ENCODE measurements around the gene SUSD6.

Gene SUSD6

GRCh38 chr14:69657950-69658355 is 46.6 kb downstream of the SUSD6 start:
- no peak overlapping the region for H3K4me3 ChIP-seq (replicated peaks; ENCODE audit: low read depth, low read length)
- TF ChIP-seq CTCF (IDR thresholded peaks at IDR 0.05; ENCODE audit: low read length, missing control alignments), result no peak
- DNase-seq (ENCODE audit: low read depth), result peak; percentile 47

- H3K4me3 ChIP-seq (replicated peaks; ENCODE audit: low read depth, low read length), result no peak overlapping the region
- TF ChIP-seq CTCF (IDR thresholded peaks at IDR 0.05; ENCODE audit: low read length, missing control alignments), result no peak
- DNase-seq (ENCODE audit: low read depth), result peak; percentile 48
Observed at GRCh38 chr14:69658664-69659261, 47.4 kb downstream of the SUSD6 start.

- no peak for TF ChIP-seq CTCF (IDR thresholded peaks at IDR 0.05; ENCODE audit: low read length, missing control alignments)
- H3K4me3 ChIP-seq (replicated peaks; ENCODE audit: low read depth, low read length), result no peak overlapping the region
- no peak for DNase-seq (ENCODE audit: low read depth)
Observed at GRCh38 chr14:69660344-69661193, 49.2 kb downstream of the SUSD6 start.

- DNase-seq (ENCODE audit: low read depth), result no peak
- no peak overlapping the region for H3K4me3 ChIP-seq (replicated peaks; ENCODE audit: low read depth, low read length)
- TF ChIP-seq CTCF (IDR thresholded peaks at IDR 0.05; ENCODE audit: low read length, missing control alignments), result no peak
Observed at GRCh38 chr14:69661194-69661537, 49.8 kb downstream of the SUSD6 start.

- DNase-seq (ENCODE audit: low read depth), result no peak
- no peak overlapping the region for H3K4me3 ChIP-seq (replicated peaks; ENCODE audit: low read depth, low read length)
- no peak for TF ChIP-seq CTCF (IDR thresholded peaks at IDR 0.05; ENCODE audit: low read length, missing control alignments)
Observed at GRCh38 chr14:69662636-69663299, 51.4 kb downstream of the SUSD6 start.

- H3K4me3 ChIP-seq (replicated peaks; ENCODE audit: low read depth, low read length), result no peak overlapping the region
- no peak for TF ChIP-seq CTCF (IDR thresholded peaks at IDR 0.05; ENCODE audit: low read length, missing control alignments)
- no peak for DNase-seq (ENCODE audit: low read depth)
Observed at GRCh38 chr14:69663300-69663643, 51.9 kb downstream of the SUSD6 start.
